Measurements from ENCODE around the gene MFRP.
A peak's percentile ranks its signal among the peaks of the same experiment; 100 is the strongest.
"Not testable (repeated sequence)": the region's sequence is repeated elsewhere in the genome, so short reads cannot be mapped to it uniquely, and the experiment has no call there.

The MFRP gene

DNA sequence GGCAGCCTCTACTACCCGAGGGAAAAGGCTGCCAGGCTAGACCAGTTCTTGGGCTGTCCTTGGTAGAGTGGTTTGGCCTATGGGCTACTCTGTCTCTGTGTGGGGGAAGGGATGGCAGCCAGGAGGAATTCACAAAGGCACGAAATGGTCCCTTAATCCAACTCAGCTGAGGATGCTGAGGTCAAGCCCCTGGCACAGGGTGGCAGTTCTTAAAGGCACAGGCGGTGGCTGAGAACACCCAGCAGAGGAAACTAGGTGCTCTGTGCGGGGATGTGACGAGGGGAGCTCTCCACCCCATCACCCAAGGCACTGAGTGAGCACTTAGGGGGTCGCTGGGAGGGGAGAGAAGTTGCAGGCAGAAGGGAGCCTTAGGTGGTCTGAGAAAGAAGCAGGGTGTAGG is at the start of gene MFRP:
MFRP (minus strand) TSS at position 101 of the 400 bp plus-strand sequence. CDS start 192 bp downstream, outside the sequence.
- H3K36me3 ChIP-seq (ENCODE audit: insufficient read depth, low read length) = no peaks in the 10 kb centered on the region
- H2AFZ ChIP-seq (ENCODE audit: low read depth, low read length) = no peak within 1 kb of the TSS
- H3K9me3 ChIP-seq (ENCODE audit: low read length) = no peaks in the 10 kb centered on the region
- no peaks in the 10 kb centered on the region for H3K4me1 ChIP-seq (ENCODE audit: insufficient read depth, low read length)
- H3K4me3 ChIP-seq (ENCODE audit: low read length) = no peak within 1 kb of the TSS
- H3K27me3 ChIP-seq (ENCODE audit: insufficient read depth, low read length) = peaks cover 27% of the 10 kb centered on the region

DNA sequence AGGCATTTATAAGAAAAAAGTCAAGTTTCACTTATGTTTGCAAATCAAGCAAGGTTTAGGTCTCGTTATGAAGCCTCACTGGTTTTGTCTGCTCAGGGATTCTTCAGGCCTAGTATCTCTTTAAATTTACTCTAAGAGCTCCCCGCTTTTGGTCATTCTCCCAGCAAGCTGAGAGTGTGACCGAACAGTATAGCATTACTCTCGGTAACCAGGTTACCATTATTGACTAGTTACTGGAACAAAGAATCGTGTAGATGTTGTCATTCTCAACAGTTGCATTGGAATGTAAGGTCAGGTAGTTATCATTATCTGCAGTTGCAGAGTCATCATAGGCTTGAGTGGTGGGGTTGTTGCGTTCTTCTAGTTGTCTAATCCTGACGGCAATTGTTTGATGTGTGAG is 44.8 kb upstream of the MFRP start:
- H3K4me3 ChIP-seq (ENCODE audit: low read length) = no peak overlapping the region
- no peaks in the 10 kb centered on the region for H3K36me3 ChIP-seq (ENCODE audit: insufficient read depth, low read length)
- H2AFZ ChIP-seq (ENCODE audit: low read depth, low read length) = no peak overlapping the region
- H3K4me1 ChIP-seq (ENCODE audit: insufficient read depth, low read length) = peaks cover 5% of the 10 kb centered on the region
- H3K9me3 ChIP-seq (ENCODE audit: low read length) = no peaks in the 10 kb centered on the region
- peaks cover 2% of the 10 kb centered on the region for H3K27me3 ChIP-seq (ENCODE audit: insufficient read depth, low read length)

DNA sequence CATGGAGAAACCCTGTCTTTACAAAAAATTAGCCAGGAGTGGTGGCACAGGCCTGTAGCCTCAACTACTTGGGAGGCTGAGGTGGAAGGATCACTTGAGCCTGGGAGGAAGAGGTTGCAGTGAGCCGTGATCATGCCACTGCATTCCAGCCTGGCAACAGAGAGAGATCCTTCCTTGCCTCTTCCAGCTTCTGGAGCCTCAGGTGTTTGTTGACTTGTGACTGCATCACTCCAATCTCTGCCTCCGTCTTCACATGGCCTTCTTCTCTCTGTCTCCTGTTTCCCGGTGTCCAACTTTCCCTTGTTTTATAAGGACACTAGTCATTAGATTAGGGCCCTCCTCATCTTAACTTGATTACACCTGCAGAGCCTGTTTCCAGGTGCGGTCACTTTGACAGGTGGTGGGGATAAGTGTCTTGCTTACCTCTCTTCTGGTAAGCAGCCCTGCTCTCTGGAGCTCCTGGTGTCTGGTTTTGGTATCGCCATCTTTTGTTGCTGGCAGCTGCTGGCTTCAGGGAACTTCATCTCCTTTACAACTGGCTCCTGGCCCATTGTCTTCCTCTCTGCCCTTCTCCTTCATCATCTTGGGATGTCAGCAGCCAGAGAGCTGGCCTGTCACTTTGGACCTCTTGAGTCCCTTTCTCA is 43.2 kb upstream of the MFRP start:
- H3K9me3 ChIP-seq (ENCODE audit: low read length) = no peaks in the 10 kb centered on the region
- no peak overlapping the region for H3K4me3 ChIP-seq (ENCODE audit: low read length)
- peaks cover 2% of the 10 kb centered on the region for H3K27me3 ChIP-seq (ENCODE audit: insufficient read depth, low read length)
- no peak overlapping the region for H2AFZ ChIP-seq (ENCODE audit: low read depth, low read length)
- peaks cover 5% of the 10 kb centered on the region for H3K4me1 ChIP-seq (ENCODE audit: insufficient read depth, low read length)
- H3K36me3 ChIP-seq (ENCODE audit: insufficient read depth, low read length) = no peaks in the 10 kb centered on the region

DNA sequence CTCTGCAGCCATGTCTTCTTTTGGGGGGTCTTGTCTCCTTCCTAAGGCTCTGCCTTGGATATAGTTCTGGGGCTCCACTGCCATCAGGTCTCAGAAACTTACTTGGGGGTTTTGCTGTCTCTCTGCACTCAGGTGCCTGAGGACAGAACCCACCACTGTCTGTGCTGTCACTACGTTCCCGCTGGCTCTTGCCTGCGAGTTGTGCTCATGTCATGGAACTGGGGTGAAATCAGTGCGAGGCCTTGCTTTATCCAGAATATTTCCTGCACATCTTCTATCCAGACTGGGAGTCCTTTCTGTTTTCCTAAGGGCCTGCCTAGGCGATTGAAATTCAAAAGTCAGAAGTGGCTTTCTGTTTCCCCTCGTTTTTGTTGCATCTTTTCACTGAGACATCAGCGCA is 41.6 kb upstream of the MFRP start:
- Histone ChIP-seq H3K9me3 (ENCODE audit: low read length) (no peaks in the 10 kb centered on the region), H3K27me3 (ENCODE audit: insufficient read depth, low read length) (peaks cover 4% of the 10 kb centered on the region)

DNA sequence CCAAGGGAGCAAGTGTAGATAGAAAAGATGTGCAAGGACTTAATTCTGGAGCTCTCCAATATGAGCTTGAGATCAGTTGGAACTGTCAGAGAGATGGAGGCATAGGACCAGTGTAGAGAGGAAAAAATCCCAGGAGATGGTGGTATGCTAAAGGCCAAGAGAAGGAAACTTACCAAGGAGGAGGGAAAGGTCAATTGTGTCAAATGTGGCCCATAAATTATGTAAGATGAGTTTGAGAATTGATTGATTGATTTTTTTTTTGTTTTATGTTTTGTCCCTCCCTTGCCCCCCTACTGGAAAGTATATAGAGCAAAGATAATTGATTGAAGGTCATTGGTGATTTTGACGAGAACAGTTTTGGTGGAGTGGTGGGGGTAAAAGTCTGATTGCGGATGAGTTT is 37.8 kb upstream of the MFRP start:
- Histone ChIP-seq H3K36me3 (ENCODE audit: insufficient read depth, low read length) (no peaks in the 10 kb centered on the region), H3K4me1 (ENCODE audit: insufficient read depth, low read length) (peaks cover 15% of the 10 kb centered on the region), H2AFZ (ENCODE audit: low read depth, low read length) (no peak overlapping the region), H3K4me3 (ENCODE audit: low read length) (no peak overlapping the region), H3K9me3 (ENCODE audit: low read length) (no peaks in the 10 kb centered on the region), H3K27me3 (ENCODE audit: insufficient read depth, low read length) (peaks cover 12% of the 10 kb centered on the region)

More for the DNA sequence above, 41.6 kb upstream of the MFRP start:
- H2AFZ ChIP-seq (ENCODE audit: low read depth, low read length) = no peak overlapping the region
- no peaks in the 10 kb centered on the region for H3K36me3 ChIP-seq (ENCODE audit: insufficient read depth, low read length)
- H3K4me3 ChIP-seq (ENCODE audit: low read length) = no peak overlapping the region
- H3K4me1 ChIP-seq (ENCODE audit: insufficient read depth, low read length) = peaks cover 5% of the 10 kb centered on the region

DNA sequence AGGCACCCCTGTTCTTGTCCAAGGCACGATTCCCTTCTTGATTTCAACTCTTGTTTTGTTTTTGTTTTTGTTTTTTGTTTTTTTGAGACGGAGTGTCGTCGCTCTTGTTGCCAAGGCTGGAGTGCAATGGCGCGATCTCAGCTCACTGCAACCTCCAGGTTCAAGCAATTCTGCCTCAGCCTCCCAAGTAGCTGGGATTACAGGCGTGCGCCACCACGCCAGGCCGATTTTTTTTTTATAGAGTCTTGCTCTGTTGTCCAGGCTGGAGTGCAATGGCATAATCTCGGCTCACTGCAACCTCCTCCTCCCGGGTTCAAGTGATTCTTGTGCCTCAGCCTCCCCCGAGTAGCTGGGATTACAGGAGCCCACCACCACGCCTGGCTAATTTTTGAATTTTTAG is 36.0 kb upstream of the MFRP start:
- H3K36me3 ChIP-seq (ENCODE audit: insufficient read depth, low read length); H3K9me3 ChIP-seq (ENCODE audit: low read length); H3K4me3 ChIP-seq (ENCODE audit: low read length); H2AFZ ChIP-seq (ENCODE audit: low read depth, low read length): not testable (repeated sequence)
- peaks cover 17% of the 10 kb centered on the region for H3K27me3 ChIP-seq (ENCODE audit: insufficient read depth, low read length)
- H3K4me1 ChIP-seq (ENCODE audit: insufficient read depth, low read length) = peaks cover 21% of the 10 kb centered on the region

DNA sequence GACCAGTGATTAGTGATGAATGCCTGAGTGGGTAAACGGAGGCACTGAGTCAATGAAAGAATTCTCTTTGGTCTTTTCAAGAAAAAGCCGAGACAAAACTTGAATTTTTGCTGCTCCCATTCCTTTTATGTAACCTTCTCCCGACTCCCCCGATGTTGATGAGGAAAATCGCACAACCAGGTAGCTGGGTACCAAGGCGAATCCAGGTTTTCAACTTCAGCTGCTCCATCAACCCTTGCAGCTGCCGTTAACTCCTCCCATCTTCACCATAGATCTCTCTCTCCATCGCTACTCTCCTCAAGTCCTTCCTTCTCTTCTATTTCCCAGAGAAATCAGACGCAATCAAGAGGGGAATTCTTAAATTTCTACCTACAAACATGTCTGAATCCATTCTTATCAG is 35.6 kb upstream of the MFRP start:
- H3K4me3 ChIP-seq (ENCODE audit: low read length) = peak overlapping the region; percentile 52
- H3K36me3 ChIP-seq (ENCODE audit: insufficient read depth, low read length) = no peaks in the 10 kb centered on the region
- no peaks in the 10 kb centered on the region for H3K9me3 ChIP-seq (ENCODE audit: low read length)
- peaks cover 24% of the 10 kb centered on the region for H3K4me1 ChIP-seq (ENCODE audit: insufficient read depth, low read length)
- H3K27me3 ChIP-seq (ENCODE audit: insufficient read depth, low read length) = peaks cover 20% of the 10 kb centered on the region
- H2AFZ ChIP-seq (ENCODE audit: low read depth, low read length) = peak overlapping the region; percentile 63

DNA sequence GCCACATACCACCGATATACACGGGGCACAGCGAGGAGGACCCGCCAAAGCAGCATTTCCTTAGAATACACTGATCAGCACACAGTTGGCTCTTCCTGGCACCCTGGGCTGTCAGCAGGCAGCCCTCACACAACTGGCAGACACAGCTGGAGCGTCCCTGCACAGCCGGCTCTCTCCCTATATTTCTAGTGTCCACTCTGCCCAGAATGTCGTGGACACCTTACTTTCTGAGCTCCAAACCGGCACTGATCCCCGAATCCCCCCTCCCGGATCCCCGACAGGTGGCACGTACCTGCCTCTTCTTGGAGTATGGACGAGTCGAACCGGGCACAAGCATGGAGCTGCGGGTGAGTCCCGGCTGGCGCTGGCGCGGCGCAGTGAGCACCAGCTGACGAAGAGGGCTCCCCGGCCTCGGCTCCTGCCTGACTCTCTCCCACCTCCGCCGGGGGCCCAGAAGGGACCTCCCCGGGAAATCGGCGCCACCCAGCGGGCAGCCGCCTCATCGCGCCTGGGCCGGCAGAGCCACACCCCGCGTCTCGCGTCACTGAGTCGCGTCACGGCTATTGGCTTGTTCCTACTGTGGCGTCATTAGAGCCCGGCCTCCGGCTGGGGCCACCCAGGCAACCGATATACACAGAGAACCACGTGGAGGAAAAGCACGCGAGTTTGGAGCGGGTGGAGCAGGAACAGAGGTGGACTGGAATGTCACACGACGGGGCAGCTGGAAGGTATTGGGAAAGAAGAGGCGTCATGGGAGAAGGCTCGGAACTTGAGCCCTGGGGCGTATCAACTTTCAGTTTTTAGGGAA is 34.9 kb upstream of the MFRP start, which contains the start of gene USP2:
USP2 (minus strand) TSS at position 510 of the 808 bp plus-strand sequence. CDS start 8,210 bp downstream, outside the sequence.
- Histone ChIP-seq H2AFZ (ENCODE audit: low read depth, low read length) (peak within 1 kb of the TSS; percentile 63), H3K4me1 (ENCODE audit: insufficient read depth, low read length) (peaks cover 30% of the 10 kb centered on the region), H3K9me3 (ENCODE audit: low read length) (no peaks in the 10 kb centered on the region), H3K4me3 (ENCODE audit: low read length) (peak within 1 kb of the TSS; percentile 52), H3K36me3 (ENCODE audit: insufficient read depth, low read length) (no peaks in the 10 kb centered on the region), H3K27me3 (ENCODE audit: insufficient read depth, low read length) (peaks cover 20% of the 10 kb centered on the region)

DNA sequence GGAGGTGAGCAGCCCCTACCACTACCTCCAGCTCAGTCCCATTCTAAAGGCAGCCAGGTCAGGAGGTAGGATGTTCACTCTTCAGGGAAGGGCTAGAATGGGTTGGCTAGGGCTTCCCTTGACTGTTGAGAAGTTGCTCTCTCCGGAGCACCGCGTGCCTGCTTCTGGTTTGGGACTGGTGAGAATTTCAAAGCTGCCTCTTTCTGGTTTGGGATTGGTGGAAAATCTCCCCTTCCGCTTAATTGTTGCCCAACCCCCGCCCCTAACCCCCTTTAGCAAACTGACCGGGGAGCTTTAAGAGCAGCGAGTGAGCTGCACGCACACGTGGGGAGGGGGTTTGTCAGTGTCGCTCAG is 34.3 kb upstream of the MFRP start:
- Histone ChIP-seq H3K27me3 (ENCODE audit: insufficient read depth, low read length) (peaks cover 20% of the 10 kb centered on the region), H3K36me3 (ENCODE audit: insufficient read depth, low read length) (no peaks in the 10 kb centered on the region), H3K9me3 (ENCODE audit: low read length) (no peaks in the 10 kb centered on the region), H3K4me1 (ENCODE audit: insufficient read depth, low read length) (peaks cover 36% of the 10 kb centered on the region), H3K4me3 (ENCODE audit: low read length) (peak overlapping the region; percentile 52), H2AFZ (ENCODE audit: low read depth, low read length) (peak overlapping the region; percentile 56)

DNA sequence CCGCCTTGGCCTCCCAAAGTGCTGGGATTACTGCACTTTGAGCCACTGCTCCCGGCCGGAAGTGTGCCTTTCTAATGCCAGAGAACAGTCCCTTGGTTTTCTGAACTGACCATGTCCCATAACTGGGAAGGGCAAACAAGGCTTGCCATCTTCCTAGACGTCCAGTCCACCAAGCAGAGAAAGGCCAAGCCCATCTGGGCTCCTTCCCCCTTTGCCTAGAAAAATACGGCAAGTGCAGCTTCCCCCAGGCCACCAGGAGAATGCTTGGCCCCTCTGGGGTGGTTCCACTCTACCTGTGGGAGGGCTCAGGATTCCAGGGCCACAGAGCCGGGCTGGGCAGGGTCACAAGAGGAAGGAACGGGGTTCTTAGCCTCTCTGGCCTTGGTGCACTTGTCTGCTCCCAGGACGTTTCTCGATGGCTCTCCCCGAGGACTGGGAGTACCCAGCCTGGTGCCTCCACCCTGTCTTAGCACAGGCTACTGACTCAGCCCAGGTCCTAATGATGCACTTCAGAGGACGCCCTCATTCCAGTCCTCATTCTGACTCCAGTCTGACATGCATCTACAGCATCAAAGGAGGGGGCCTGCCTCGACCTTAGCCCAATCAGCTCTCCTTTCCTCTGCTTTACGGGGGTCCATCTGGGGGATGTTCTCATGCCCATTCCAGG is 33.8 kb upstream of the MFRP start:
- Histone ChIP-seq H3K9me3 (ENCODE audit: low read length) (no peaks in the 10 kb centered on the region), H3K36me3 (ENCODE audit: insufficient read depth, low read length) (no peaks in the 10 kb centered on the region), H2AFZ (ENCODE audit: low read depth, low read length) (no peak overlapping the region), H3K4me1 (ENCODE audit: insufficient read depth, low read length) (peaks cover 41% of the 10 kb centered on the region), H3K4me3 (ENCODE audit: low read length) (peak overlapping the region; percentile 52), H3K27me3 (ENCODE audit: insufficient read depth, low read length) (peaks cover 20% of the 10 kb centered on the region)

DNA sequence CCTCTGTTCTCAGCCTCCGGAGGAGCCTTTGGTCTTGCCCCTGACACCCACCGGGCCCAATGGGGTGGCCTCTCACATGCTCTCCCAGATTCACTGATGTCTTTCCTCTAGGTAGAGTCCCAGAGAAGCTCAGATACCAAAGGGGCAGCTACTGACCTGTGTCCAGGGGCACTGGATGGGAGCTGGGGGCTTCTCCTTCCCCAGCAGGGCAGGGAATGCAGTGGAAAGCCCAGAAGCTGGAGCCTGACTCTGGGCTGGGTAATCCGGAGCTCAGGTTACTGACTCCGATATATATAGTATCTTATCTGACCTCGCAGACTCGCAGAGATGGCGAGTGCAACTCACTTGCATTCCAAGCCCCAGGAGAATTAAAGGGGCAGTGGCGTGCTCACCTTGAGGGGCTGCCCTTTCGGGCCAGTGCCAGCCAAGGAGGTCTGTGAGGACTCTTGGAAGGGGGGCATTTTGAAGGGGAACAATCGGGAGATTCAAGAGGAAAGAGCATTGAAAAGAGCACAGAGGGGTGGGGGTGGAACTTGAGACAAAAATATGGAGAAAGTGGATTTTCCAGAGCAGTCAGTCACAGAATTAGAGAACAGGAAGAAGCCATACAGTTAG is 32.5 kb upstream of the MFRP start:
- peaks cover 52% of the 10 kb centered on the region for H3K4me1 ChIP-seq (ENCODE audit: insufficient read depth, low read length)
- no peak overlapping the region for H3K4me3 ChIP-seq (ENCODE audit: low read length)
- peaks cover 20% of the 10 kb centered on the region for H3K27me3 ChIP-seq (ENCODE audit: insufficient read depth, low read length)
- no peaks in the 10 kb centered on the region for H3K9me3 ChIP-seq (ENCODE audit: low read length)
- H3K36me3 ChIP-seq (ENCODE audit: insufficient read depth, low read length) = no peaks in the 10 kb centered on the region
- H2AFZ ChIP-seq (ENCODE audit: low read depth, low read length) = no peak overlapping the region

DNA sequence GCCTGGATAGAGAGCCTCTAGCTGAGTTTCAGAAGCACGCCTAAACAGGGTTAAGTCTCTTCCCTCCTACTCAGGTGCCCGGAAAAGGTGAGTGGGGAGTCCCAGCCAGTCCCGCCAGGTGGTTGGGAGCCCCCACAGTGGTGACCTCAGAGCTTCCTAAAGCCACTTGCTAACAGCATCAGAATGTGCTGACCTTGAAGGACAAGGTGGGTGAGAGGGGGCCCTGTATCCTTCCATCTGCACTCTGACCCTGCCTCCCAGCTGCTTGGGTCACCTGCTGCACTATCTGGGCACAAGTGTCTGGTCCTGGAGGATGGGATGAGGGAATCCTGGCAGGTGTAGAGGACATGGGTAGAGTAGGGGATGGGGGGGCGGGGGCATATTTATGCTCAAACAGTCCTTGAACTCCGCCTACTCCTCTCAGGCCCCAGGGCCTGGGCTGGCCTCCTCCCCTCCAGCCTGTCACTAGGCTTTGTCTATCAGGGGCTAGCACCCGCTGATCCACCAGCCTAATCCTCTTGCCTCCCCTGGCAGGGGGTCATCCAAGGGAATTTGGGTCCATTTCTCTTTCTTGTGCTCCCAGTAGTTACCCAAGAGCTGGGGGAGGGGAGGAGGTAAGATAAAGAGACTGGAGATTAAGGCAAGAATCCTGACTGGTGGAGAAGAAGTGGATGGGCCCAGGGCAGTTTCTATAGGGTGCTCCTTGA is 31.6 kb upstream of the MFRP start:
- Histone ChIP-seq H3K4me3 (ENCODE audit: low read length) (no peak overlapping the region), H3K4me1 (ENCODE audit: insufficient read depth, low read length) (peaks cover 52% of the 10 kb centered on the region), H3K36me3 (ENCODE audit: insufficient read depth, low read length) (no peaks in the 10 kb centered on the region)

More for the DNA sequence above, 31.6 kb upstream of the MFRP start:
- Histone ChIP-seq H2AFZ (ENCODE audit: low read depth, low read length) (no peak overlapping the region), H3K9me3 (ENCODE audit: low read length) (no peaks in the 10 kb centered on the region), H3K27me3 (ENCODE audit: insufficient read depth, low read length) (peaks cover 16% of the 10 kb centered on the region)
